Mesenchymal stem cell (in vitro differentiated cells and primary cell): ENCODE results near the gene SF3B6.

Experiments used
- DNase-seq: peaks from one replicate; pipeline ENCODE4 v3.0.0-alpha.2; 2013
- H2AFZ ChIP-seq: one replicate; pipeline ENCODE4 v1.6.1; 2013; ENCODE audit warnings: low read depth, mild to moderate bottlenecking, control low read depth, inconsistent platforms, low read length, moderate library complexity
- H2AK5ac ChIP-seq: 2 replicates; pipeline ENCODE4 v1.6.1; 2013; ENCODE audit warnings: low read length, moderate library complexity, mild to moderate bottlenecking, inconsistent platforms; ENCODE audit not compliant: severe bottlenecking
- H2BK120ac ChIP-seq: one replicate; pipeline ENCODE4 v1.6.1; 2013; ENCODE audit warnings: low read depth, mild to moderate bottlenecking, inconsistent platforms, low read length, moderate library complexity
- H2BK12ac ChIP-seq, 2 experiments: one replicate each; pipeline ENCODE4 v1.6.1; 2013; ENCODE audit warnings: inconsistent platforms in 2 of 2, low read length in 2 of 2, mild to moderate bottlenecking in 2 of 2, moderate library complexity in 2 of 2, control low read depth in 1 of 2
- H2BK15ac ChIP-seq: one replicate; pipeline ENCODE4 v1.6.1; 2013; ENCODE audit warnings: mild to moderate bottlenecking, low read depth, inconsistent platforms; ENCODE audit not compliant: poor library complexity, severe bottlenecking
- H2BK5ac ChIP-seq: 2 replicates; pipeline ENCODE4 v1.6.1; 2013; ENCODE audit warnings: low read depth, mild to moderate bottlenecking, low read length, control low read depth, inconsistent platforms; ENCODE audit not compliant: poor library complexity, severe bottlenecking
- H3K14ac ChIP-seq, 2 experiments: one replicate each; pipeline ENCODE4 v1.6.1; 2013; ENCODE audit warnings: inconsistent platforms in 2 of 2, low read length in 2 of 2, control low read depth in 1 of 2, mild to moderate bottlenecking in 1 of 2, moderate library complexity in 1 of 2
- H3K18ac ChIP-seq, 2 experiments: one replicate each; pipeline ENCODE4 v1.6.1; 2013; ENCODE audit warnings: inconsistent platforms in 2 of 2, low read length in 2 of 2, control low read depth in 1 of 2, low read depth in 1 of 2, mild to moderate bottlenecking in 1 of 2
- H3K23ac ChIP-seq, 2 experiments: one replicate each; pipeline ENCODE4 v1.6.1; 2013; ENCODE audit warnings: inconsistent platforms in 2 of 2, low read length in 2 of 2, mild to moderate bottlenecking in 2 of 2, moderate library complexity in 2 of 2, control low read depth in 1 of 2
- H3K27ac ChIP-seq: 2 replicates; pipeline ENCODE4 v1.5.1; 2013; ENCODE audit warnings: mild to moderate bottlenecking, moderate library complexity, low read length, control low read depth, inconsistent platforms; ENCODE audit not compliant: poor library complexity, severe bottlenecking
- H3K27me3 ChIP-seq, 2 experiments: 2 replicates each; pipeline versions ENCODE4 v1.6.1 to v1.7.0; 2013; ENCODE audit warnings: low read length in 2 of 2, mild to moderate bottlenecking in 2 of 2, moderate library complexity in 2 of 2, control low read depth in 1 of 2, inconsistent platforms in 1 of 2; ENCODE audit not compliant: control insufficient read depth in 1 of 2, insufficient read depth in 1 of 2
- H3K36me3 ChIP-seq, 2 experiments: 2 replicates each; pipeline versions ENCODE4 v1.6.1 to v1.7.0; 2013; ENCODE audit warnings: low read length in 2 of 2, control low read depth in 1 of 2, inconsistent platforms in 1 of 2, low read depth in 1 of 2, mild to moderate bottlenecking in 1 of 2; ENCODE audit not compliant: insufficient read depth in 2 of 2, control insufficient read depth in 1 of 2
- H3K4ac ChIP-seq, 2 experiments: one replicate each; pipeline ENCODE4 v1.6.1; 2013; ENCODE audit warnings: inconsistent platforms in 2 of 2, low read length in 2 of 2, mild to moderate bottlenecking in 2 of 2, moderate library complexity in 2 of 2, control low read depth in 1 of 2, low read depth in 1 of 2
- H3K4me1 ChIP-seq: 2 replicates; pipeline ENCODE4 v1.6.1; 2013; ENCODE audit warnings: low read depth, low read length, control low read depth; ENCODE audit not compliant: control insufficient read depth, insufficient read depth
- H3K4me2 ChIP-seq: 2 replicates; pipeline ENCODE4 v1.6.1; 2013; ENCODE audit warnings: low read length, mild to moderate bottlenecking, inconsistent platforms; ENCODE audit not compliant: poor library complexity, severe bottlenecking
- H3K4me3 ChIP-seq, 2 experiments: 2 replicates each; pipeline versions ENCODE4 v1.5.1 to v1.7.0; 2013; ENCODE audit warnings: low read length in 2 of 2, mild to moderate bottlenecking in 2 of 2, control low read depth in 1 of 2, low read depth in 1 of 2; ENCODE audit not compliant: insufficient read depth in 1 of 2
- H3K79me1 ChIP-seq: replicated peaks from 2 replicates; pipeline ENCODE4 v1.6.1; 2013; ENCODE audit warnings: mild to moderate bottlenecking, control low read depth, low read length, inconsistent platforms; ENCODE audit not compliant: poor library complexity, severe bottlenecking
- H3K9ac ChIP-seq: 2 replicates; pipeline ENCODE4 v1.7.0; 2013; ENCODE audit warnings: mild to moderate bottlenecking, low read length, moderate library complexity
- H3K9me3 ChIP-seq: 2 replicates; pipeline ENCODE4 v1.7.0; 2013; ENCODE audit warnings: mild to moderate bottlenecking, low read length; ENCODE audit not compliant: control insufficient read depth
- H4K8ac ChIP-seq: one replicate; pipeline ENCODE4 v1.6.1; 2013; ENCODE audit warnings: inconsistent platforms, mild to moderate bottlenecking, low read length, moderate library complexity
- H4K91ac ChIP-seq: one replicate; pipeline ENCODE4 v1.6.1; 2013; ENCODE audit warnings: mild to moderate bottlenecking, low read length, inconsistent platforms
- WGBS: methylation state at CpG from one replicate; pipeline ENCODE4 v1.1.7; 2013; ENCODE audit warnings: mixed read lengths; 5-methylcytosine and 5-hydroxymethylcytosine counted together

Gene SF3B6

GRCh38 chr2:24083567-24084385 lies 7.7 kb upstream of the SF3B6 start:
- H3K4ac ChIP-seq, result peak overlapping the region; percentile 6 to 84
- peak overlapping the region; percentile 94 for H3K27ac ChIP-seq
- peak overlapping the region; percentile 71 to 93 for H3K4me3 ChIP-seq
- WGBS, result 8% methylated on average over 30 of the region's 30 CpGs
- H2BK12ac ChIP-seq, result peak overlapping the region; percentile 51 to 75
- H4K8ac ChIP-seq, result peak overlapping the region; percentile 90
- peak overlapping the region; percentile 88 for H2BK15ac ChIP-seq
- peaks cover 22 to 39% of the 10 kb centered on the region in 2 experiments for H3K36me3 ChIP-seq
- H3K14ac ChIP-seq, result peak overlapping the region in 1 of 2 experiments; percentile 28
- peak overlapping the region; percentile 61 for H3K4me2 ChIP-seq
- peak; percentile 86 for DNase-seq
- H3K79me1 ChIP-seq, result peaks cover 30% of the 10 kb centered on the region
- peak overlapping the region; percentile 95 for H3K9ac ChIP-seq
- H2BK120ac ChIP-seq, result peak overlapping the region; percentile 86
- H2AFZ ChIP-seq, result peak overlapping the region; percentile 92
- no peaks in the 10 kb centered on the region for H3K27me3 ChIP-seq
- peak overlapping the region; percentile 95 for H4K91ac ChIP-seq
- H2BK5ac ChIP-seq, result peak overlapping the region; percentile 78
- H3K4me1 ChIP-seq, result peaks cover 7% of the 10 kb centered on the region
- peak overlapping the region; percentile 79 to 97 for H3K18ac ChIP-seq
- H3K9me3 ChIP-seq, result no peaks in the 10 kb centered on the region
- peak overlapping the region in 1 of 2 experiments; percentile 32 for H3K23ac ChIP-seq
- H2AK5ac ChIP-seq, result peak overlapping the region; percentile 83

- Histone ChIP-seq H3K4me3 (peak overlapping the region; percentile 14 to 93), H3K9ac (peak overlapping the region; percentile 95), H2AFZ (no peak overlapping the region), H3K79me1 (peaks cover 29% of the 10 kb centered on the region), H3K23ac (no peak overlapping the region), H3K4ac (peak overlapping the region; percentile 6 to 84), H3K4me2 (peak overlapping the region; percentile 61), H3K27ac (peak overlapping the region; percentile 94), H2BK120ac (peak overlapping the region; percentile 22), H3K9me3 (no peaks in the 10 kb centered on the region), H4K8ac (peak overlapping the region; percentile 90), H3K36me3 (peaks cover 19 to 44% of the 10 kb centered on the region in 2 experiments), H3K4me1 (peaks cover 7% of the 10 kb centered on the region), H3K14ac (no peak overlapping the region), H2BK15ac (no peak overlapping the region), H3K18ac (peak overlapping the region in 1 of 2 experiments; percentile 79), H3K27me3 (no peaks in the 10 kb centered on the region), H2BK5ac (no peak overlapping the region), H2BK12ac (peak overlapping the region in 1 of 2 experiments; percentile 61), H2AK5ac (peak overlapping the region; percentile 83), H4K91ac (peak overlapping the region; percentile 95)
- 94% methylated on average over 8 of the region's 8 CpGs for WGBS
- DNase-seq, result no peak
These were observed 6.9 kb upstream of the SF3B6 start for GRCh38 chr2:24082787-24083566.

GRCh38 chr2:24080701-24081100 lies 4.6 kb upstream of the SF3B6 start:
- Histone ChIP-seq H3K4me1 (peaks cover 15% of the 10 kb centered on the region), H2BK120ac (no peak overlapping the region), H2AFZ (no peak overlapping the region), H2AK5ac (no peak overlapping the region), H3K9ac (no peak overlapping the region), H3K23ac (no peak overlapping the region), H3K27me3 (no peaks in the 10 kb centered on the region), H3K4me3 (no peak overlapping the region), H2BK15ac (no peak overlapping the region), H3K79me1 (peaks cover 27% of the 10 kb centered on the region), H3K4me2 (no peak overlapping the region), H2BK12ac (no peak overlapping the region), H4K8ac (no peak overlapping the region), H3K18ac (no peak overlapping the region), H3K27ac (no peak overlapping the region), H3K14ac (no peak overlapping the region), H3K9me3 (no peaks in the 10 kb centered on the region), H4K91ac (no peak overlapping the region), H2BK5ac (no peak overlapping the region), H3K4ac (no peak overlapping the region), H3K36me3 (peaks cover 24 to 44% of the 10 kb centered on the region in 2 experiments)
- no peak for DNase-seq
- 85% methylated on average over 2 of the region's 2 CpGs for WGBS

GRCh38 chr2:24077879-24078278 lies 1.8 kb upstream of the SF3B6 start:
- no peak overlapping the region for H2AFZ ChIP-seq
- 66% methylated on average over 2 of the region's 2 CpGs for WGBS
- DNase-seq, result no peak

More at GRCh38 chr2:24077879-24078278, 1.8 kb upstream of the SF3B6 start:
- H3K4ac ChIP-seq, result peak overlapping the region; percentile 68 to 93
- peak overlapping the region; percentile 98 for H4K8ac ChIP-seq
- H3K18ac ChIP-seq, result peak overlapping the region; percentile 30 to 96
- no peak overlapping the region for H4K91ac ChIP-seq
- H2BK120ac ChIP-seq, result peak overlapping the region; percentile 42
- H3K14ac ChIP-seq, result no peak overlapping the region
- peak overlapping the region; percentile 68 for H2AK5ac ChIP-seq
- peaks cover 22 to 54% of the 10 kb centered on the region in 2 experiments for H3K36me3 ChIP-seq
- H3K23ac ChIP-seq, result peak overlapping the region in 1 of 2 experiments; percentile 95
- H3K9me3 ChIP-seq, result no peaks in the 10 kb centered on the region
- peak overlapping the region in 1 of 2 experiments; percentile 79 for H3K4me3 ChIP-seq
- no peaks in the 10 kb centered on the region for H3K27me3 ChIP-seq
- peak overlapping the region; percentile 75 for H3K9ac ChIP-seq
- peak overlapping the region; percentile 64 for H3K27ac ChIP-seq
- H2BK12ac ChIP-seq, result peak overlapping the region in 1 of 2 experiments; percentile 6
- H2BK15ac ChIP-seq, result no peak overlapping the region
- H2BK5ac ChIP-seq, result no peak overlapping the region
- peak overlapping the region; percentile 90 for H3K4me2 ChIP-seq
- peaks cover 21% of the 10 kb centered on the region for H3K79me1 ChIP-seq
- peaks cover 13% of the 10 kb centered on the region for H3K4me1 ChIP-seq
